Testis (tissue), 3 donors: ENCODE data around the gene IFT52. TPM values are rescaled to one million over a fixed set of nuclear protein-coding genes. Genes with fewer than 3 reads are reported as not detected.

Source experiments
- DNase-seq: peaks from one replicate; pipeline ENCODE4 v3.0.0-alpha.2; 2019
- H3K27ac ChIP-seq, 2 donors: fragments of 200-600 bp; sonication (generic); one replicate each; pipeline ENCODE4 v1.5.1; 2019
- H3K27me3 ChIP-seq: fragments of 200-600 bp; sonication (generic); one replicate; pipeline ENCODE4 v1.5.1; 2019
- H3K36me3 ChIP-seq: fragments of 200-600 bp; sonication (generic); one replicate; pipeline ENCODE4 v1.5.1; 2017; ENCODE audit warnings: low read depth; ENCODE audit errors: missing control alignments
- H3K4me1 ChIP-seq: fragments of 200-600 bp; sonication (generic); one replicate; pipeline ENCODE4 v1.5.1; 2019
- H3K4me3 ChIP-seq, 2 donors: fragments of 200-600 bp; sonication (generic); one replicate each; pipeline ENCODE4 v1.5.1; 2017 to 2019
- H3K9me3 ChIP-seq: fragments of 200-600 bp; sonication (generic); one replicate; pipeline ENCODE4 v1.5.1; 2017
- POLR2A ChIP-seq: fragments of 450-650 bp; IDR thresholded peaks from one replicate; pipeline ENCODE4 v1.6.1; 2017; ENCODE audit warnings: antibody characterized with exemption, mild to moderate bottlenecking, moderate library complexity
- WGBS, 2 donors: methylation state at CpG; one replicate each; pipeline ENCODE4 v1.1.5; 2018; 5-methylcytosine and 5-hydroxymethylcytosine counted together
- intact Hi-C: fragments of 100-400 bp; cut with DNase I; formaldehyde crosslinking; loops from one replicate; pipeline ENCODE4 v1.15.1; 2023; ENCODE audit warnings: low total_unique reads
- polyA plus RNA-seq: library from polyadenylated mRNA; stranded (reverse); fragments of 350-450 nt; fragmentation: Illumina TruSeq; extraction: RNeasy Lipid Tissue Mini Kit (QIAGEN cat#74804); gene quantifications from one replicate; pipeline ENCODE4 v1.2.3, GENCODE V29; 2014; ENCODE audit warnings: low read depth, low replicate concordance; ENCODE audit not compliant: insufficient read depth
- total RNA-seq, 2 donors: library from RNA; depleted of rRNA; stranded (reverse); fragments of >200 nt; gene quantifications; one replicate each; pipeline ENCODE4 v1.2.3, GENCODE V29; 2016
- TF ChIP-seq, protein P1 (sequence below), 3 experiments: fragments of 450-650 bp in 2 of 3; fragments of 200-600 bp in 1 of 3; sonication (generic) in 1 of 3; IDR thresholded peaks; one replicate each; pipeline ENCODE4 v1.5.1; 2016 to 2019; ENCODE audit warnings: antibody characterized with exemption in 3 of 3, mild to moderate bottlenecking in 2 of 3, moderate library complexity in 1 of 3

The IFT52 gene
- total and polyA plus RNA-seq, 3 donors from 2014 or later: 57.1 to 94.2 (median 67.3) TPM

DNA sequence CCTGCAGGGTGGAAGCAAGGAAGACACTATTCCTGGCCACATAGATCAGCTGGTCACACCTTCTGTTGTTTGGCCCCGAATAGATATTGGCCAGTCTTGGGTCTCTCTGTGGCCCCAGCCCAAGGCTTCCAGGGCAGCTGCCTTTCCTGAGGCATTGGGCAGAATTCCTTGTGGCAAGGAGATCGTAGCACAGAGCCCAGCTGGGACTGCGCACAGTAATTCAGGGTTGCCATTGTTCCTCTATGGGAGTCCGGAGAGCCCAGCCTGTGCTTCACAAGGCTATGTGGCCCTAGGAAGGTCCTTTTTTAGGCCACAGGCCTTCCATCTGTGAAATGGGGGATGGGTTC lies 25.0 kb upstream of the IFT52 start:
- no peaks in the 10 kb centered on the region for H3K9me3 ChIP-seq
- intact Hi-C loops: no loop called here
- no peak overlapping the region for H3K27ac ChIP-seq
- H3K4me1 ChIP-seq: no peaks in the 10 kb centered on the region
- 83 to 94% methylated on average over 3 to 4 of the region's 4 CpGs for WGBS, 2 donors
- no peak for DNase-seq
- H3K27me3 ChIP-seq: no peaks in the 10 kb centered on the region
- TF ChIP-seq, protein P1, sequence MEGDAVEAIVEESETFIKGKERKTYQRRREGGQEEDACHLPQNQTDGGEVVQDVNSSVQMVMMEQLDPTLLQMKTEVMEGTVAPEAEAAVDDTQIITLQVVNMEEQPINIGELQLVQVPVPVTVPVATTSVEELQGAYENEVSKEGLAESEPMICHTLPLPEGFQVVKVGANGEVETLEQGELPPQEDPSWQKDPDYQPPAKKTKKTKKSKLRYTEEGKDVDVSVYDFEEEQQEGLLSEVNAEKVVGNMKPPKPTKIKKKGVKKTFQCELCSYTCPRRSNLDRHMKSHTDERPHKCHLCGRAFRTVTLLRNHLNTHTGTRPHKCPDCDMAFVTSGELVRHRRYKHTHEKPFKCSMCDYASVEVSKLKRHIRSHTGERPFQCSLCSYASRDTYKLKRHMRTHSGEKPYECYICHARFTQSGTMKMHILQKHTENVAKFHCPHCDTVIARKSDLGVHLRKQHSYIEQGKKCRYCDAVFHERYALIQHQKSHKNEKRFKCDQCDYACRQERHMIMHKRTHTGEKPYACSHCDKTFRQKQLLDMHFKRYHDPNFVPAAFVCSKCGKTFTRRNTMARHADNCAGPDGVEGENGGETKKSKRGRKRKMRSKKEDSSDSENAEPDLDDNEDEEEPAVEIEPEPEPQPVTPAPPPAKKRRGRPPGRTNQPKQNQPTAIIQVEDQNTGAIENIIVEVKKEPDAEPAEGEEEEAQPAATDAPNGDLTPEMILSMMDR (IDR thresholded peaks at IDR 0.05): no peak
- no peak for TF ChIP-seq POLR2A
- H3K36me3 ChIP-seq: no peaks in the 10 kb centered on the region
- H3K4me3 ChIP-seq: no peak overlapping the region

DNA sequence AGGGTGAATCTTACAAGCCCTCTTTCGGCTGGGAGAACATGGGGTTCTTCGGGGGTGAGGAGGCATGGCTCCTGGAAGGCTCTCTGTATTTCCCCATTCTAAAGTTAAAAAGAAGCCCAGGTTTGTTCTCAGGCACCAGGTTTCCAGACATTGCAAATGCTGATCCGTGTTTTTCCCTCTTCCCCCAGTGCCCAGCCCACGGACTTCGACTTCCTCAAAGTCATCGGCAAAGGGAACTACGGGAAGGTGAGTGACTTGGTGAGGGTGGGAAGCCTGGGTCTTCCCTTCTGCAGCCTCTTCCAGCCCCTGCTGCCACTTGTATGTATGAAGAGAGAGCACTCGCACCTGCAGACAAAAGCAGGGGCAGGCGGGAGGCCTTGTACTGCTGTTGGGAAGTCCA lies 23.3 kb upstream of the IFT52 start:
- 89 to 93% methylated on average over 9 of the region's 9 CpGs for WGBS, 2 donors
- DNase-seq: no peak
- Histone ChIP-seq H3K4me1 (no peaks in the 10 kb centered on the region), H3K27ac (no peak overlapping the region), H3K27me3 (no peaks in the 10 kb centered on the region), H3K4me3 (no peak overlapping the region), H3K36me3 (no peaks in the 10 kb centered on the region), H3K9me3 (no peaks in the 10 kb centered on the region)
- TF ChIP-seq, protein P1 (IDR thresholded peaks at IDR 0.05): no peak
- no peak for TF ChIP-seq POLR2A
- intact Hi-C loops: no loop called here

DNA sequence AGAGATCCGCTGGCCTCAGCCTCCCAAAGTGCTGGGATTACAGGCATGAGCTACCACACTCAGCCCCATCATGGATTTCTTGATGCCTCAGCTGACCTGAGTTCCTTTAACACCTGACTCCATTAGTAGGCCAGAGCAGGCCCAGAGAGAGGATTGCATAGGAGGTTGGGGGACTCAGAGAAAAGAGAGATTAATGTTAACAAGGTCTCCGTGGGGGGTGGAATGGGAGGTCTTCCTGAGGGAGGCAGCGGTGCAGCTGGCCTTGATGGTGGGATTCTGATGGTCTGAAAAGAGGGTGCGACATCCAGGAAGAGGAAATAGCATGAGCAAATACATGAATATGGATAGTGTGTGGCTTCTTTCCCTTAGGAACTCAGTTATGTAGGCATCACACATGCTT lies 22.0 kb upstream of the IFT52 start:
- H3K36me3 ChIP-seq: no peaks in the 10 kb centered on the region
- TF ChIP-seq, protein P1 (IDR thresholded peaks at IDR 0.05): no peak
- no peak for TF ChIP-seq POLR2A
- H3K27ac ChIP-seq: no peak overlapping the region
- WGBS, 2 donors: 96% methylated on average over 4 of the region's 4 CpGs
- intact Hi-C loops: no loop called here
- no peak overlapping the region for H3K4me3 ChIP-seq
- H3K9me3 ChIP-seq: no peaks in the 10 kb centered on the region
- no peaks in the 10 kb centered on the region for H3K27me3 ChIP-seq
- H3K4me1 ChIP-seq: no peaks in the 10 kb centered on the region
- no peak for DNase-seq

DNA sequence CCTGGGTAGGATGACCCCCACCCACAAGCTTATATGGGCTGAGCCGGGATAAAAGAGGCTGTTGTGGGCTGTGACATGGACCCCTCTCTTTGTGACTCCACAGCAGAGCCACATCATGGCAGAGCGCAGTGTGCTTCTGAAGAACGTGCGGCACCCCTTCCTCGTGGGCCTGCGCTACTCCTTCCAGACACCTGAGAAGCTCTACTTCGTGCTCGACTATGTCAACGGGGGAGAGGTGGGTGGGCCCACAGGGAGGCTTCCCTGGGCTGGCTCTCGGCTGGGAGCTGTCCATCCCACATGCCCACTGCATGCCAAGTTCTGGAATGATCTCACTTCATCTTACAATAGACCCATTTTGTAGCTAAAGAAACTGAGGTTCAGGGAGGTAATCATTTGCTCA lies 21.5 kb upstream of the IFT52 start:
- no peaks in the 10 kb centered on the region for H3K36me3 ChIP-seq
- H3K9me3 ChIP-seq: no peaks in the 10 kb centered on the region
- H3K4me3 ChIP-seq: no peak overlapping the region
- no peaks in the 10 kb centered on the region for H3K4me1 ChIP-seq
- 92 to 100% methylated on average over 2 to 10 of the region's 10 CpGs for WGBS, 2 donors
- intact Hi-C loops: no loop called here
- no peak for TF ChIP-seq POLR2A
- TF ChIP-seq, protein P1 (IDR thresholded peaks at IDR 0.05): no peak
- no peak overlapping the region for H3K27ac ChIP-seq
- H3K27me3 ChIP-seq: no peaks in the 10 kb centered on the region
- no peak for DNase-seq

DNA sequence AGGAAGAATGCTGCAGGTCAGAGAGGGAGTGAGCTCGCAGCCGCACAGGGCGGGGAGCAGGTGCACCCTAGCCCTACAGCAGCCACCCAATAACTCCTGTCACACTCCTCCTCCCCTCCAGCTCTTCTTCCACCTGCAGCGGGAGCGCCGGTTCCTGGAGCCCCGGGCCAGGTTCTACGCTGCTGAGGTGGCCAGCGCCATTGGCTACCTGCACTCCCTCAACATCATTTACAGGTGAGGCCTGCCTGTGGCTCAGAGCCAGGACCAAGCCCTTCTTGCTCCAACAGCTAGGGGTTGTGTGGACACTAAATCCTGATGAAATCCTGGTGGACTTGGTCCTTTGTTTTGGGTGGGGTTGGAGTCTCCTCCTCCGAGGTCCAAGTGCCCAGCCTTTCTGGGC lies 20.2 kb upstream of the IFT52 start:
- H3K4me1 ChIP-seq: no peaks in the 10 kb centered on the region
- no peaks in the 10 kb centered on the region for H3K27me3 ChIP-seq
- DNase-seq: no peak
- no peaks in the 10 kb centered on the region for H3K9me3 ChIP-seq
- intact Hi-C loops: no loop called here
- H3K4me3 ChIP-seq: no peak overlapping the region
- WGBS, 2 donors: 88 to 99% methylated on average over 9 to 10 of the region's 10 CpGs
- H3K36me3 ChIP-seq: no peaks in the 10 kb centered on the region
- H3K27ac ChIP-seq: no peak overlapping the region
- no peak for TF ChIP-seq POLR2A
